K562 (cell line): Measurements from ENCODE around the gene ZDHHC24. TPM values are rescaled to one million over a fixed set of nuclear protein-coding genes. Genes with fewer than 3 reads are reported as not detected.

Experiments used
- ASH1L ChIP-seq: fragments of 450-650 bp; IDR thresholded peaks from 2 replicates; pipeline ENCODE4 v1.6.1; 2018; ENCODE audit warnings: borderline replicate concordance, mild to moderate bottlenecking, low read depth; ENCODE audit not compliant: partially characterized antibody
- DACH1 ChIP-seq: fragments of 450-650 bp; IDR thresholded peaks from 2 replicates; pipeline ENCODE4 v1.6.1; 2018; ENCODE audit not compliant: partially characterized antibody
- E2F3 ChIP-seq: fragments of 250-450 bp; sonication (Bioruptor Pico); IDR thresholded peaks from 2 replicates; pipeline ENCODE4 v1.4.0; 2020; ENCODE audit warnings: mild to moderate bottlenecking
- NCOA1 ChIP-seq: fragments of 450-650 bp; IDR thresholded peaks from 2 replicates; pipeline ENCODE4 v1.6.1; 2016; ENCODE audit warnings: low read depth
- NKRF ChIP-seq: fragments of 450-650 bp; IDR thresholded peaks from 2 replicates; pipeline ENCODE4 v1.6.1; 2016; ENCODE audit warnings: borderline replicate concordance
- PPARD ChIP-seq: fragments of 250-450 bp; sonication (Bioruptor Pico); IDR thresholded peaks from 2 replicates; pipeline ENCODE4 v1.8.0; 2022; ENCODE audit warnings: inconsistent platforms, mild to moderate bottlenecking, moderate library complexity
- RBM14 ChIP-seq: fragments of 200-400 bp; formaldehyde crosslinking; IDR thresholded peaks from 2 replicates; pipeline ENCODE4 v1.6.1; 2018; ENCODE audit warnings: low read depth, mild to moderate bottlenecking, low read length, moderate library complexity, borderline replicate concordance; ENCODE audit not compliant: insufficient read depth
- TRIM25 ChIP-seq: fragments of 450-650 bp; IDR thresholded peaks from 2 replicates; pipeline ENCODE4 v1.7.0; 2016; ENCODE audit warnings: borderline replicate concordance
- polyA plus RNA-seq, 8 experiments: library from polyadenylated mRNA; depleted of rRNA in 4 of 8; stranded (reverse) in 5 of 8; unstranded in 3 of 8; fragments of >200 nt; fragmentation: Nextera tagmentation in 2 of 8; fragmentation: Illumina TruSeq in 1 of 8; extraction: Ambion mirVana in 2 of 8; extraction: Trizol in 1 of 8; gene quantifications; 2 replicates each; pipeline versions ENCODE4 v1.2.1 to v1.2.3, GENCODE V29; 2011 to 2014; ENCODE audit warnings: inconsistent platforms in 1 of 8, missing spikeins in 1 of 8
- total RNA-seq, 7 experiments: library from RNA; depleted of rRNA in 6 of 7; stranded (reverse); fragments of >200 nt in 6 of 7; fragmentation: Illumina TruSeq in 2 of 7; extraction: Trizol in 2 of 7; gene quantifications; 2 replicates each; pipeline versions ENCODE4 v1.2.1 to v1.2.3, GENCODE V29; 2011 to 2021; ENCODE audit warnings: low replicate concordance in 1 of 7
- TF ChIP-seq, protein P1 (sequence below): fragments of 250-450 bp; sonication (Bioruptor Pico); IDR thresholded peaks from 2 replicates; pipeline ENCODE4 v1.4.0; 2020
- TF ChIP-seq, protein P2 (sequence below): fragments of 250-450 bp; sonication (Bioruptor Pico); IDR thresholded peaks from 2 replicates; pipeline ENCODE4 v1.4.0; 2020; ENCODE audit warnings: mild to moderate bottlenecking
- TF ChIP-seq, protein P3 (sequence below): IDR thresholded peaks from 2 replicates; pipeline ENCODE4 v1.6.1; 2016; ENCODE audit warnings: missing genetic modification characterization, missing compliant biosample characterization

ZDHHC24 gene
- total and polyA plus RNA-seq, 9 of the 15 experiments (the other 6 are each of a cell fraction or from before 2014, with no cell fraction given) = 0.45 to 11.2 (median 2.7) TPM

GRCh38 chr11:66510271-66510989 lies 35.4 kb downstream of the ZDHHC24 start, which contains the start of gene BBS1 (continued):
- no peak for TF ChIP-seq TRIM25
- TF ChIP-seq RBM14 = no peak
- TF ChIP-seq, protein P1, sequence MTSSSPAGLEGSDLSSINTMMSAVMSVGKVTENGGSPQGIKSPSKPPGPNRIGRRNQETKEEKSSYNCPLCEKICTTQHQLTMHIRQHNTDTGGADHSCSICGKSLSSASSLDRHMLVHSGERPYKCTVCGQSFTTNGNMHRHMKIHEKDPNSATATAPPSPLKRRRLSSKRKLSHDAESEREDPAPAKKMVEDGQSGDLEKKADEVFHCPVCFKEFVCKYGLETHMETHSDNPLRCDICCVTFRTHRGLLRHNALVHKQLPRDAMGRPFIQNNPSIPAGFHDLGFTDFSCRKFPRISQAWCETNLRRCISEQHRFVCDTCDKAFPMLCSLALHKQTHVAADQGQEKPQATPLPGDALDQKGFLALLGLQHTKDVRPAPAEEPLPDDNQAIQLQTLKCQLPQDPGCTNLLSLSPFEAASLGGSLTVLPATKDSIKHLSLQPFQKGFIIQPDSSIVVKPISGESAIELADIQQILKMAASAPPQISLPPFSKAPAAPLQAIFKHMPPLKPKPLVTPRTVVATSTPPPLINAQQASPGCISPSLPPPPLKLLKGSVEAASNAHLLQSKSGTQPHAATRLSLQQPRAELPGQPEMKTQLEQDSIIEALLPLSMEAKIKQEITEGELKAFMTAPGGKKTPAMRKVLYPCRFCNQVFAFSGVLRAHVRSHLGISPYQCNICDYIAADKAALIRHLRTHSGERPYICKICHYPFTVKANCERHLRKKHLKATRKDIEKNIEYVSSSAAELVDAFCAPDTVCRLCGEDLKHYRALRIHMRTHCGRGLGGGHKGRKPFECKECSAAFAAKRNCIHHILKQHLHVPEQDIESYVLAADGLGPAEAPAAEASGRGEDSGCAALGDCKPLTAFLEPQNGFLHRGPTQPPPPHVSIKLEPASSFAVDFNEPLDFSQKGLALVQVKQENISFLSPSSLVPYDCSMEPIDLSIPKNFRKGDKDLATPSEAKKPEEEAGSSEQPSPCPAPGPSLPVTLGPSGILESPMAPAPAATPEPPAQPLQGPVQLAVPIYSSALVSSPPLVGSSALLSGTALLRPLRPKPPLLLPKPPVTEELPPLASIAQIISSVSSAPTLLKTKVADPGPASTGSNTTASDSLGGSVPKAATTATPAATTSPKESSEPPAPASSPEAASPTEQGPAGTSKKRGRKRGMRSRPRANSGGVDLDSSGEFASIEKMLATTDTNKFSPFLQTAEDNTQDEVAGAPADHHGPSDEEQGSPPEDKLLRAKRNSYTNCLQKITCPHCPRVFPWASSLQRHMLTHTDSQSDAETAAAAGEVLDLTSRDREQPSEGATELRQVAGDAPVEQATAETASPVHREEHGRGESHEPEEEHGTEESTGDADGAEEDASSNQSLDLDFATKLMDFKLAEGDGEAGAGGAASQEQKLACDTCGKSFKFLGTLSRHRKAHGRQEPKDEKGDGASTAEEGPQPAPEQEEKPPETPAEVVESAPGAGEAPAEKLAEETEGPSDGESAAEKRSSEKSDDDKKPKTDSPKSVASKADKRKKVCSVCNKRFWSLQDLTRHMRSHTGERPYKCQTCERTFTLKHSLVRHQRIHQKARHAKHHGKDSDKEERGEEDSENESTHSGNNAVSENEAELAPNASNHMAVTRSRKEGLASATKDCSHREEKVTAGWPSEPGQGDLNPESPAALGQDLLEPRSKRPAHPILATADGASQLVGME (CRISPR knock-in tag) = 0 out of 2 replicates have a peak, but pooled peaks have one; percentile 67
- peak; percentile 86 for TF ChIP-seq NKRF
- TF ChIP-seq PPARD = no peak
- TF ChIP-seq E2F3 (CRISPR knock-in tag) = no peak
- TF ChIP-seq, protein P2, sequence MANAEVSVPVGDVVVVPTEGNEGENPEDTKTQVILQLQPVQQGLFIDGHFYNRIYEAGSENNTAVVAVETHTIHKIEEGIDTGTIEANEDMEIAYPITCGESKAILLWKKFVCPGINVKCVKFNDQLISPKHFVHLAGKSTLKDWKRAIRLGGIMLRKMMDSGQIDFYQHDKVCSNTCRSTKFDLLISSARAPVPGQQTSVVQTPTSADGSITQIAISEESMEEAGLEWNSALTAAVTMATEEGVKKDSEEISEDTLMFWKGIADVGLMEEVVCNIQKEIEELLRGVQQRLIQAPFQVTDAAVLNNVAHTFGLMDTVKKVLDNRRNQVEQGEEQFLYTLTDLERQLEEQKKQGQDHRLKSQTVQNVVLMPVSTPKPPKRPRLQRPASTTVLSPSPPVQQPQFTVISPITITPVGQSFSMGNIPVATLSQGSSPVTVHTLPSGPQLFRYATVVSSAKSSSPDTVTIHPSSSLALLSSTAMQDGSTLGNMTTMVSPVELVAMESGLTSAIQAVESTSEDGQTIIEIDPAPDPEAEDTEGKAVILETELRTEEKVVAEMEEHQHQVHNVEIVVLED (CRISPR knock-in tag) = peak; percentile 23; the same call in 1 of the 2 replicates
- no peak for TF ChIP-seq DACH1
- TF ChIP-seq, protein P3, sequence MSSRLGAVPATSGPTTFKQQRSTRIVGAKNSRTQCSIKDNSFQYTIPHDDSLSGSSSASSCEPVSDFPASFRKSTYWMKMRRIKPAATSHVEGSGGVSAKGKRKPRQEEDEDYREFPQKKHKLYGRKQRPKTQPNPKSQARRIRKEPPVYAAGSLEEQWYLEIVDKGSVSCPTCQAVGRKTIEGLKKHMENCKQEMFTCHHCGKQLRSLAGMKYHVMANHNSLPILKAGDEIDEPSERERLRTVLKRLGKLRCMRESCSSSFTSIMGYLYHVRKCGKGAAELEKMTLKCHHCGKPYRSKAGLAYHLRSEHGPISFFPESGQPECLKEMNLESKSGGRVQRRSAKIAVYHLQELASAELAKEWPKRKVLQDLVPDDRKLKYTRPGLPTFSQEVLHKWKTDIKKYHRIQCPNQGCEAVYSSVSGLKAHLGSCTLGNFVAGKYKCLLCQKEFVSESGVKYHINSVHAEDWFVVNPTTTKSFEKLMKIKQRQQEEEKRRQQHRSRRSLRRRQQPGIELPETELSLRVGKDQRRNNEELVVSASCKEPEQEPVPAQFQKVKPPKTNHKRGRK = no peak
- no peak for TF ChIP-seq ASH1L
- TF ChIP-seq NCOA1 = peak; percentile 97
